Measurements from ENCODE around the gene DCAF17.

DNA sequence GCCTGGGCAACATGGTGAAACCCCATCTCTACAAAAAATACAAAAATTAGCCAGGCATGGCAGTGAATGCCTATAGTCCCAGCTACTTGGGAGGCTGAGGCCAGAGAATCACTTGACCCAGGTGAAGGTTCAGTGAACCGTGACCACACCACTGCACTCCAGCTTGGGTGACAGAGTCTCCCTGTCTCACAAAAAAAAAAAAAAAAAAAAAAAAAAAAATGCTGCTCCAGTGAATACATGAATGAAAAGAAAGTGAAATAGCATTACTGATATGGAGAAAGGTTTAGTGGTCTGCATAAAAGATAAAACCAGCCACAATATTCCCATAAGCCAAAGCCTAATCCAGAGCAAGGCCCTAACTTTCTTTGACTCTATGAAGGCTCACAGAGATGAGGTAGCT, 44.7 kb upstream of the DCAF17 start:
- TF ChIP-seq, protein P1, sequence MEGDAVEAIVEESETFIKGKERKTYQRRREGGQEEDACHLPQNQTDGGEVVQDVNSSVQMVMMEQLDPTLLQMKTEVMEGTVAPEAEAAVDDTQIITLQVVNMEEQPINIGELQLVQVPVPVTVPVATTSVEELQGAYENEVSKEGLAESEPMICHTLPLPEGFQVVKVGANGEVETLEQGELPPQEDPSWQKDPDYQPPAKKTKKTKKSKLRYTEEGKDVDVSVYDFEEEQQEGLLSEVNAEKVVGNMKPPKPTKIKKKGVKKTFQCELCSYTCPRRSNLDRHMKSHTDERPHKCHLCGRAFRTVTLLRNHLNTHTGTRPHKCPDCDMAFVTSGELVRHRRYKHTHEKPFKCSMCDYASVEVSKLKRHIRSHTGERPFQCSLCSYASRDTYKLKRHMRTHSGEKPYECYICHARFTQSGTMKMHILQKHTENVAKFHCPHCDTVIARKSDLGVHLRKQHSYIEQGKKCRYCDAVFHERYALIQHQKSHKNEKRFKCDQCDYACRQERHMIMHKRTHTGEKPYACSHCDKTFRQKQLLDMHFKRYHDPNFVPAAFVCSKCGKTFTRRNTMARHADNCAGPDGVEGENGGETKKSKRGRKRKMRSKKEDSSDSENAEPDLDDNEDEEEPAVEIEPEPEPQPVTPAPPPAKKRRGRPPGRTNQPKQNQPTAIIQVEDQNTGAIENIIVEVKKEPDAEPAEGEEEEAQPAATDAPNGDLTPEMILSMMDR (IDR thresholded peaks at IDR 0.05; ENCODE audit: low read depth, low read length, missing input control) = no peak
- TF ChIP-seq, protein P2, sequence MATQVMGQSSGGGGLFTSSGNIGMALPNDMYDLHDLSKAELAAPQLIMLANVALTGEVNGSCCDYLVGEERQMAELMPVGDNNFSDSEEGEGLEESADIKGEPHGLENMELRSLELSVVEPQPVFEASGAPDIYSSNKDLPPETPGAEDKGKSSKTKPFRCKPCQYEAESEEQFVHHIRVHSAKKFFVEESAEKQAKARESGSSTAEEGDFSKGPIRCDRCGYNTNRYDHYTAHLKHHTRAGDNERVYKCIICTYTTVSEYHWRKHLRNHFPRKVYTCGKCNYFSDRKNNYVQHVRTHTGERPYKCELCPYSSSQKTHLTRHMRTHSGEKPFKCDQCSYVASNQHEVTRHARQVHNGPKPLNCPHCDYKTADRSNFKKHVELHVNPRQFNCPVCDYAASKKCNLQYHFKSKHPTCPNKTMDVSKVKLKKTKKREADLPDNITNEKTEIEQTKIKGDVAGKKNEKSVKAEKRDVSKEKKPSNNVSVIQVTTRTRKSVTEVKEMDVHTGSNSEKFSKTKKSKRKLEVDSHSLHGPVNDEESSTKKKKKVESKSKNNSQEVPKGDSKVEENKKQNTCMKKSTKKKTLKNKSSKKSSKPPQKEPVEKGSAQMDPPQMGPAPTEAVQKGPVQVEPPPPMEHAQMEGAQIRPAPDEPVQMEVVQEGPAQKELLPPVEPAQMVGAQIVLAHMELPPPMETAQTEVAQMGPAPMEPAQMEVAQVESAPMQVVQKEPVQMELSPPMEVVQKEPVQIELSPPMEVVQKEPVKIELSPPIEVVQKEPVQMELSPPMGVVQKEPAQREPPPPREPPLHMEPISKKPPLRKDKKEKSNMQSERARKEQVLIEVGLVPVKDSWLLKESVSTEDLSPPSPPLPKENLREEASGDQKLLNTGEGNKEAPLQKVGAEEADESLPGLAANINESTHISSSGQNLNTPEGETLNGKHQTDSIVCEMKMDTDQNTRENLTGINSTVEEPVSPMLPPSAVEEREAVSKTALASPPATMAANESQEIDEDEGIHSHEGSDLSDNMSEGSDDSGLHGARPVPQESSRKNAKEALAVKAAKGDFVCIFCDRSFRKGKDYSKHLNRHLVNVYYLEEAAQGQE (IDR thresholded peaks at IDR 0.05) = no peak
- TF ChIP-seq GABPA (IDR thresholded peaks at IDR 0.05 in 1 of 2, conservative IDR thresholded peaks at IDR 0.05 in 1 of 2) = no peak
- TF ChIP-seq TAF1 (conservative IDR thresholded peaks at IDR 0.05) = no peak
- TF ChIP-seq RAD21 (IDR thresholded peaks at IDR 0.05) = no peak
- TF ChIP-seq, protein P3, sequence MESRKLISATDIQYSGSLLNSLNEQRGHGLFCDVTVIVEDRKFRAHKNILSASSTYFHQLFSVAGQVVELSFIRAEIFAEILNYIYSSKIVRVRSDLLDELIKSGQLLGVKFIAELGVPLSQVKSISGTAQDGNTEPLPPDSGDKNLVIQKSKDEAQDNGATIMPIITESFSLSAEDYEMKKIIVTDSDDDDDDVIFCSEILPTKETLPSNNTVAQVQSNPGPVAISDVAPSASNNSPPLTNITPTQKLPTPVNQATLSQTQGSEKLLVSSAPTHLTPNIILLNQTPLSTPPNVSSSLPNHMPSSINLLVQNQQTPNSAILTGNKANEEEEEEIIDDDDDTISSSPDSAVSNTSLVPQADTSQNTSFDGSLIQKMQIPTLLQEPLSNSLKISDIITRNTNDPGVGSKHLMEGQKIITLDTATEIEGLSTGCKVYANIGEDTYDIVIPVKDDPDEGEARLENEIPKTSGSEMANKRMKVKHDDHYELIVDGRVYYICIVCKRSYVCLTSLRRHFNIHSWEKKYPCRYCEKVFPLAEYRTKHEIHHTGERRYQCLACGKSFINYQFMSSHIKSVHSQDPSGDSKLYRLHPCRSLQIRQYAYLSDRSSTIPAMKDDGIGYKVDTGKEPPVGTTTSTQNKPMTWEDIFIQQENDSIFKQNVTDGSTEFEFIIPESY (IDR thresholded peaks at IDR 0.05) = no peak
- TF ChIP-seq, protein P4, sequence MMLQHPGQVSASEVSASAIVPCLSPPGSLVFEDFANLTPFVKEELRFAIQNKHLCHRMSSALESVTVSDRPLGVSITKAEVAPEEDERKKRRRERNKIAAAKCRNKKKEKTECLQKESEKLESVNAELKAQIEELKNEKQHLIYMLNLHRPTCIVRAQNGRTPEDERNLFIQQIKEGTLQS (IDR thresholded peaks at IDR 0.05) = no peak

Measured in liver (tissue), 3 donors.